BE2C (cell line): ENCODE data around the gene C1QTNF6.

ENCODE experiments used
- DNase-seq: peaks from one replicate; pipeline ENCODE4 v3.0.0-alpha.2; 2020
- H3K27me3 ChIP-seq: fragments of 250-450 bp; sonication (Bioruptor Pico); 2 replicates; pipeline ENCODE4 v1.5.1; 2020; ENCODE audit warnings: mild to moderate bottlenecking
- H3K36me3 ChIP-seq: fragments of 250-450 bp; sonication (Bioruptor Pico); 2 replicates; pipeline ENCODE4 v1.5.1; 2020; ENCODE audit warnings: mild to moderate bottlenecking
- H3K4me1 ChIP-seq: fragments of 250-450 bp; sonication (Bioruptor Pico); 2 replicates; pipeline ENCODE4 v1.5.1; 2020
- H3K4me3 ChIP-seq: 2 replicates; pipeline ENCODE4 v1.5.1; 2011; ENCODE audit warnings: low read depth, low read length
- H3K9me3 ChIP-seq: fragments of 250-450 bp; sonication (Bioruptor Pico); 2 replicates; pipeline ENCODE4 v1.5.1; 2020
- CTCF ChIP-seq: IDR thresholded peaks from 2 replicates; pipeline ENCODE4 v1.5.1; 2012; ENCODE audit warnings: mild to moderate bottlenecking, low read depth, low read length

The C1QTNF6 gene

GRCh38 chr22:37167176-37167980 is 20.7 kb downstream of the C1QTNF6 start:
- DNase-seq: peak; percentile 6
- Histone ChIP-seq H3K9me3 (no peaks in the 10 kb centered on the region), H3K4me1 (peaks cover 18% of the 10 kb centered on the region), H3K4me3 (no peak overlapping the region), H3K36me3 (no peaks in the 10 kb centered on the region), H3K27me3 (no peaks in the 10 kb centered on the region)
- TF ChIP-seq CTCF: no peak

- peak; percentile 89 for TF ChIP-seq CTCF
- Histone ChIP-seq H3K4me3 (no peak overlapping the region), H3K36me3 (no peaks in the 10 kb centered on the region), H3K9me3 (no peaks in the 10 kb centered on the region), H3K27me3 (no peaks in the 10 kb centered on the region), H3K4me1 (peaks cover 18% of the 10 kb centered on the region)
- peak; percentile 85 for DNase-seq
These were observed 21.4 kb downstream of the C1QTNF6 start for GRCh38 chr22:37166675-37167066.

GRCh38 chr22:37165940-37166674 is 21.9 kb downstream of the C1QTNF6 start:
- no peaks in the 10 kb centered on the region for H3K9me3 ChIP-seq
- H3K4me3 ChIP-seq: no peak overlapping the region
- no peak for TF ChIP-seq CTCF
- no peak for DNase-seq
- H3K27me3 ChIP-seq: no peaks in the 10 kb centered on the region
- peaks cover 18% of the 10 kb centered on the region for H3K4me1 ChIP-seq
- no peaks in the 10 kb centered on the region for H3K36me3 ChIP-seq

GRCh38 chr22:37165066-37165465 is 23.0 kb downstream of the C1QTNF6 start:
- H3K27me3 ChIP-seq: no peaks in the 10 kb centered on the region
- peak; percentile 37 for DNase-seq
- no peak for TF ChIP-seq CTCF
- peaks cover 18% of the 10 kb centered on the region for H3K4me1 ChIP-seq
- H3K4me3 ChIP-seq: no peak overlapping the region
- no peaks in the 10 kb centered on the region for H3K36me3 ChIP-seq
- no peaks in the 10 kb centered on the region for H3K9me3 ChIP-seq

- Histone ChIP-seq H3K4me3 (no peak overlapping the region), H3K36me3 (no peaks in the 10 kb centered on the region), H3K9me3 (no peaks in the 10 kb centered on the region), H3K4me1 (peaks cover 18% of the 10 kb centered on the region), H3K27me3 (no peaks in the 10 kb centered on the region)
- no peak for DNase-seq
- TF ChIP-seq CTCF: no peak
These were observed 23.6 kb downstream of the C1QTNF6 start for GRCh38 chr22:37164505-37164887.
